ENCODE data around the gene ZCCHC7. TPM values are rescaled to one million over a fixed set of nuclear protein-coding genes. Genes with fewer than 3 reads are reported as not detected.

ZCCHC7 gene
- total RNA-seq, 3 donors from 2014 or later, result 19.8 to 29.1 (median 26.9) TPM

- Histone ChIP-seq H3K4me1 (no peaks in the 10 kb centered on the region), H3K36me3 (no peaks in the 10 kb centered on the region), H3K27ac (no peak overlapping the region), H3K27me3 (no peaks in the 10 kb centered on the region), H3K9me3 (no peaks in the 10 kb centered on the region), H3K4me3 (no peak overlapping the region)
- TF ChIP-seq POLR2A (IDR thresholded peaks at IDR 0.05) (no peak), POLR2AphosphoS5 (IDR thresholded peaks at IDR 0.05) (no peak), CTCF (IDR thresholded peaks at IDR 0.05) (no peak)
- intact Hi-C loops (cut with DNase I; ENCODE audit: low total_unique reads), result no loop called here
- no peak for DNase-seq (ENCODE audit: low spot score in 2 of 2)
Measured at GRCh38 chr9:37191403-37192089, 71.2 kb downstream of the ZCCHC7 start.

GRCh38 chr9:37192803-37193202 is 72.4 kb downstream of the ZCCHC7 start:
- H3K36me3 ChIP-seq, result no peaks in the 10 kb centered on the region
- H3K4me3 ChIP-seq, result no peak overlapping the region
- intact Hi-C loops (cut with DNase I; ENCODE audit: low total_unique reads), result no loop called here
- no peaks in the 10 kb centered on the region for H3K27me3 ChIP-seq
- no peaks in the 10 kb centered on the region for H3K9me3 ChIP-seq
- TF ChIP-seq POLR2AphosphoS5 (IDR thresholded peaks at IDR 0.05), result no peak
- no peak for TF ChIP-seq POLR2A (IDR thresholded peaks at IDR 0.05)
- H3K27ac ChIP-seq, result no peak overlapping the region
- no peaks in the 10 kb centered on the region for H3K4me1 ChIP-seq
- DNase-seq (ENCODE audit: low spot score in 2 of 2), result no peak

- Histone ChIP-seq H3K4me3 (no peak overlapping the region), H3K27me3 (no peaks in the 10 kb centered on the region), H3K9me3 (no peaks in the 10 kb centered on the region), H3K4me1 (no peaks in the 10 kb centered on the region), H3K36me3 (no peaks in the 10 kb centered on the region), H3K27ac (no peak overlapping the region)
- intact Hi-C loops (cut with DNase I; ENCODE audit: low total_unique reads), result no loop called here
- no peak for DNase-seq (ENCODE audit: low spot score in 2 of 2)
- TF ChIP-seq POLR2AphosphoS5 (IDR thresholded peaks at IDR 0.05) (no peak), POLR2A (IDR thresholded peaks at IDR 0.05) (no peak), CTCF (IDR thresholded peaks at IDR 0.05) (no peak)
Measured at GRCh38 chr9:37197158-37198038, 77.0 kb downstream of the ZCCHC7 start.

GRCh38 chr9:37198039-37198729 is 77.8 kb downstream of the ZCCHC7 start:
- H3K4me1 ChIP-seq, result no peaks in the 10 kb centered on the region
- intact Hi-C loops (cut with DNase I; ENCODE audit: low total_unique reads), result no loop called here

More at GRCh38 chr9:37198039-37198729, 77.8 kb downstream of the ZCCHC7 start:
- Histone ChIP-seq H3K27ac (no peak overlapping the region), H3K9me3 (no peaks in the 10 kb centered on the region), H3K27me3 (no peaks in the 10 kb centered on the region), H3K36me3 (no peaks in the 10 kb centered on the region), H3K4me3 (no peak overlapping the region)
- no peak for TF ChIP-seq POLR2AphosphoS5 (IDR thresholded peaks at IDR 0.05)
- TF ChIP-seq CTCF (IDR thresholded peaks at IDR 0.05), result no peak
- no peak for TF ChIP-seq POLR2A (IDR thresholded peaks at IDR 0.05)
- no peak for DNase-seq (ENCODE audit: low spot score in 2 of 2)
